Activated CD8-positive, alpha-beta memory T cell treated with anti-CD3 and anti-CD28 coated beads, Interleukin-2, amount 10 ng/mL, durations not matched to agents 7 days and 5 days (primary cell): Measurements from ENCODE around the gene KRTAP9-9. TPM values are rescaled to one million over a fixed set of nuclear protein-coding genes. Genes with fewer than 3 reads are reported as not detected.
"Not testable (repeated sequence)": the region's sequence is repeated elsewhere in the genome, so short reads cannot be mapped to it uniquely, and the experiment has no call there.

Source experiments
- ATAC-seq: fragments of 150-1000 bp; cut with Tn5 transposase; one replicate; pipeline ENCODE4 v1.10.0; 2021; ENCODE audit warnings: moderate library complexity
- CTCF ChIA-PET: fragments of 350-600 bp; sonication (Branson Sonifier 250); formaldehyde crosslinking; loops from one replicate; lab custom pipeline; 2021; ENCODE audit warnings: antibody characterized with exemption; lab: Charles Lee
- DNase-seq: peaks from one replicate; pipeline ENCODE4 v3.0.0-alpha.2; 2020
- H3K27ac Mint-ChIP-seq: one replicate; pipeline ENCODE4 v1.8.0; 2021; ENCODE audit warnings: mild to moderate bottlenecking, mixed read lengths
- H3K27me3 Mint-ChIP-seq: one replicate; pipeline ENCODE4 v1.8.0; 2021; ENCODE audit warnings: mixed read lengths
- H3K36me3 Mint-ChIP-seq: one replicate; pipeline ENCODE4 v1.8.0; 2021; ENCODE audit warnings: mild to moderate bottlenecking, mixed read lengths
- H3K4me1 Mint-ChIP-seq: one replicate; pipeline ENCODE4 v1.8.0; 2021; ENCODE audit warnings: mixed read lengths
- H3K4me3 Mint-ChIP-seq: one replicate; pipeline ENCODE4 v1.8.0; 2021; ENCODE audit warnings: mild to moderate bottlenecking, moderate library complexity, mixed read lengths
- H3K9me3 Mint-ChIP-seq: one replicate; pipeline ENCODE4 v1.8.0; 2022; ENCODE audit warnings: low read depth, mixed read lengths
- total RNA-seq, 2 experiments: library from RNA; stranded (reverse); gene quantifications; one replicate each; pipeline ENCODE4 v1.2.3, GENCODE V29; 2021

KRTAP9-9 gene
- not detected for total RNA-seq

DNA sequence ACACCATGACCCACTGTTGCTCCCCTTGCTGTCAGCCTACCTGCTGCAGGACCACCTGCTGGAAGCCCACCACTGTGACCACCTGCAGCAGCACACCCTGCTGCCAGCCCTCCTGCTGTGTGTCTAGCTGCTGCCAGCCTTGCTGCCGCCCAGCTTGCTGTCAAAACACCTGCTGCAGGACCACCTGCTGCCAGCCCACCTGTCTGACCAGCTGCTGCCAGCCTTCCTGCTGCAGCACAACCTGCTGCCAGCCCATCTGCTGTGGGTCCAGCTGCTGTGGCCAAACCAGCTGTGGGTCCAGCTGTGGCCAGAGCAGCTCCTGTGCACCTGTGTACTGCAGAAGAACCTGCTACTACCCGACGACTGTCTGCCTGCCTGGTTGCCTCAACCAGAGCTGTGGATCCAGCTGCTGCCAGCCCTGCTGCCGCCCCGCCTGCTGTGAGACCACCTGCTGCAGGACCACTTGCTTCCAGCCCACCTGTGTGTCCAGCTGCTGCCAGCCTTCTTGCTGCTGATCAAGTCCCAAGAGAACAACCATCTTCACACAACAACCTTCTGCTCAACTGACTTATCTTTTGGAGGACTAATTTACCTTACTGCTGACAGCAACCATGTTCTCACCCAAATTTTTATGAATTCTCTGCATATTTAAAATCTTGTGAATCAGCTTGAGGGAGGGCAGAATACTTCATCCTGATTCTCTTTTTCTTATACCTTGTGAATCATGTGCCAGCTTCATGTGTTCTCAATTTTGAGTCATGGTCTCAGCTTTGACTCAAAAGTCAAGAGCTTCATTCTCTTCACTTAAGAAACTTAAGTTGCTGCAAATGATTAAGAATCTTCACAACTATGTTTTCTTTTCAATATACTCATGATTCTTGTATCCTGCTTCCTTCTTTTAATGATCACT is at the start of gene KRTAP9-9:
TSS of gene KRTAP9-9 (plus strand) at position 4 of the 910 bp plus-strand sequence.
- H3K4me3 Mint-ChIP-seq, DNase-seq, H3K9me3 Mint-ChIP-seq, H3K36me3 Mint-ChIP-seq, CTCF ChIA-PET, ATAC-seq, H3K4me1 Mint-ChIP-seq, H3K27ac Mint-ChIP-seq: not testable (repeated sequence)
- H3K27me3 Mint-ChIP-seq: peaks cover 66% of the 10 kb centered on the region

DNA sequence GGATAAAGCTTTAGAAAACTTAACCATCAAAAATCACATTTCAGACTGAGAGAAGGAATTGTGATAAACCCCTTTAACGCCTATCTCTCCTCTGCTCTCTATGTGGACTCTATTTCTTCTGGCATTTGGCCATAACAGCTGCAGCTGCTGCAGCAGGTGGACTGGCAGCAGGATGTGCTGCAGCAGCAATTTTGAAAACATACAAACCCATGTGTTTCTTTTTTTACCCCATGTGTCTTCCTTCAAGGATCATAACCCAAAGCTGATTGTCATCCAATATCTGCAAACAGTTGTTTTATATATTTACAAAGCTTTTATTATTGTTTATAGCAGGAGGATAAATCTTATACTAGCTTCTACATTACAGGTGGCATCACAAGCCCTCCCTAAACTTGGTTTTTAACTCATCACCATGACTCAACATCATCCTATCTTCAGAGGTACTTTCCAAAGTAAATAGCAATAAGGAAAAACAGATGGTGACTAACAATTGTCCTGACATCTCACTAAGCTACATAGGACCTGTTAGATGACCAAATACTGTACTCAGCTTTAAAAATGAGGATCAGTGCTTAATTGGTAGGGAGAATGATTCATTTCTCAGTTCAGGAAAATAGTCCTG is 43.2 kb upstream of the KRTAP9-9 start:
- ATAC-seq (no peak), DNase-seq (no peak)
- Mint-ChIP-seq H3K4me1 (no peaks in the 10 kb centered on the region), H3K4me3 (no peak overlapping the region), H3K9me3 (no peaks in the 10 kb centered on the region), H3K27me3 (peaks cover 36% of the 10 kb centered on the region), H3K27ac (no peak overlapping the region), H3K36me3 (no peaks in the 10 kb centered on the region)
- CTCF ChIA-PET: interaction anchor here (0.8 to 1.3 kb wide), 2 partner anchors 9 to 110 kb away, joined by 3 read pairs; no protein-coding TSS in a partner anchor

DNA sequence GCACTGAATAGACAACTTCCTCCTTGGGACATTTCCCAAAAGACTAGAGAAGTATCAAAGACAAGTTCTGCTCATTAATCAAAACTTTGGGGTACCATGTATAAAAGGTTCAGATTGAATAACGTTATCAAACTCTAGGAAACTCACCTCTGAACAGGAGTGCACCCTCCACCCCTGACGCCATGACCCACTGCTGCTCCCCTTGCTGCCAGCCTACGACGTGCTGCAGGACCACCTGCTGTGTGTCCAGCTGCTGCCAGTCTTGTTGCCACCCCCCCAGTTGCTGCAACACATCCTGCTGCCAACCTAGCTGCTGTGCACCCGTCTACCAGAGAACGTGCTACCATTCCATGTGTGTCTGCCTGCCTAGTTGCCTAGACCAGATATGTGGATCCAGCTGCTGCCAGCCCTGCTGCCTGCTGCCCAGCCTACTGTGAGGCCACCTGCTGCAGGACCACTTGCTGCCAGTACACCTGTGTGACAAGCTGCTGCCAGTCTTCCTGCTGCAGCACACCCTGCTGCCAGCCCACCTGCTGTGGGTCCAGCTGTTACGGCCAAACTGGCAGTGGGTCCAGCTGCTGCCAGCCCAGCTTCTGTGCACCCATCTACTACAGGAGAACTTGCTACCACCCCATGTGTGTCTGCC is 42.5 kb upstream of the KRTAP9-9 start:
- Mint-ChIP-seq H3K9me3 (no peaks in the 10 kb centered on the region), H3K4me1 (no peaks in the 10 kb centered on the region), H3K27ac (no peak overlapping the region), H3K4me3 (no peak overlapping the region), H3K36me3 (no peaks in the 10 kb centered on the region), H3K27me3 (peaks cover 40% of the 10 kb centered on the region)
- CTCF ChIA-PET: interaction anchor here (1.3 kb wide), 1 partner anchor 110 kb away, joined by 3 read pairs; no protein-coding TSS in a partner anchor
- DNase-seq (no peak), ATAC-seq (no peak)

DNA sequence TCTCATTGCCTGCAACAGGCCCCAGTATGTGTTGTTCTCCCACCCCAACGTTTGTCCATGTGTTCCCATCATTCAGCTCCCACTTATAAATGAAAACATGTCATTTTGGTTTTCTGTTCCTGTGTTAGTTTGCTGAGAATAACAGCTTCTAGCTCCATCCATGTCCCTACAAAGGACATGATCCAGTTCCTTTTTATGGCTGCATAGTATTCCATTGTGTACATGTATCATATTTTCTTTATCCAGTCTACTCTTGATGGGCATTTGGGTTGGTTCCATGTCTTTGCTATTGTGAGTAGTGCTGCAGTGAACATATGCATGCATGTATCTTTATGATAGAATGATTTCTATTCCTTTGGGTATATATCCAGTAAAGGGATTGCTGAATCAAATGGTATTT is 39.5 kb upstream of the KRTAP9-9 start:
- no peaks in the 10 kb centered on the region for H3K9me3 Mint-ChIP-seq
- no peak overlapping the region for H3K27ac Mint-ChIP-seq
- no peak overlapping the region for H3K4me3 Mint-ChIP-seq
- no peaks in the 10 kb centered on the region for H3K36me3 Mint-ChIP-seq
- CTCF ChIA-PET: no interaction called here
- no peaks in the 10 kb centered on the region for H3K4me1 Mint-ChIP-seq
- ATAC-seq: no peak
- no peak for DNase-seq
- H3K27me3 Mint-ChIP-seq: peaks cover 24% of the 10 kb centered on the region

DNA sequence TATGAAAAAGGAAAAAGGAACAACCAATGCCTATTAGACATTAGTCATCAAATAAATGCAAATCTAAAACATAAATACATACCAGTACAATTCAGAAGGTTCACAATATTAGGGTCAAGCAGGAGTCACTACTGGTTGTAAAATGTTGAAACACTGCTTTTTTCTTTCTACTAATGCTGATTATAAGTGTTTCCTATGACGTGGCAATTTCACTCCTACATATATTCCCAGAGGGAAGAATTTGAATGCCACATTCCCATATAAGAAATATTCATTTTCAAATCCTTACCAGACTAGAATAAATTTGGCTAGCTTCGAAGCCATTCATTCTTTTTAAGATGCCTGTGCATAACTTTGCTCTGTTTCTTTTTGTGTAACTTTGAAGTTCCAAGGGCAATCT is 31.4 kb upstream of the KRTAP9-9 start:
- Mint-ChIP-seq H3K4me1 (no peaks in the 10 kb centered on the region), H3K27ac (no peak overlapping the region), H3K9me3 (no peaks in the 10 kb centered on the region), H3K36me3 (no peaks in the 10 kb centered on the region), H3K27me3 (peaks cover 25% of the 10 kb centered on the region), H3K4me3 (no peak overlapping the region)
- ATAC-seq: no peak
- no peak for DNase-seq
- CTCF ChIA-PET: no interaction called here

DNA sequence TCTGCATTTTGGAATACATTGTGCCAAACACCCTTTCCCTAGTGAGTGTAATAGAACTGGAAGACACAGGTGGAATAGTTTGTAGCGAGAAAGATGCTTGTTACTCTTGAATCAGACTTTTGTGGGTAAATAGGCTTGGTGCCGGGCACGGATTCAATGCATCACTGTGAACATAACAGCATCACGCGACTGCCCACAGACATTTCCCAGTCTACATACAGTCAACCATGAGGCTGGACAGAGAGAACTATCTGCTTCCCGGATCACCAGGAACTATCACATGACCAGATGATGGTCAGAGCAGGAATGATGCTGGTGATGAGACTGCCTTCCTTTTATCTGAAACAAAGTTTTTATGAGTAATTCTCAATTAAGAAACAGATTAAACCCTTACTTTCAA is 29.1 kb upstream of the KRTAP9-9 start:
- H3K36me3 Mint-ChIP-seq: no peaks in the 10 kb centered on the region
- H3K4me3 Mint-ChIP-seq: no peak overlapping the region
- no peaks in the 10 kb centered on the region for H3K9me3 Mint-ChIP-seq
- no peak overlapping the region for H3K27ac Mint-ChIP-seq
- ATAC-seq: no peak
- no peaks in the 10 kb centered on the region for H3K4me1 Mint-ChIP-seq
- H3K27me3 Mint-ChIP-seq: peaks cover 20% of the 10 kb centered on the region
- no peak for DNase-seq
- CTCF ChIA-PET: no interaction called here

DNA sequence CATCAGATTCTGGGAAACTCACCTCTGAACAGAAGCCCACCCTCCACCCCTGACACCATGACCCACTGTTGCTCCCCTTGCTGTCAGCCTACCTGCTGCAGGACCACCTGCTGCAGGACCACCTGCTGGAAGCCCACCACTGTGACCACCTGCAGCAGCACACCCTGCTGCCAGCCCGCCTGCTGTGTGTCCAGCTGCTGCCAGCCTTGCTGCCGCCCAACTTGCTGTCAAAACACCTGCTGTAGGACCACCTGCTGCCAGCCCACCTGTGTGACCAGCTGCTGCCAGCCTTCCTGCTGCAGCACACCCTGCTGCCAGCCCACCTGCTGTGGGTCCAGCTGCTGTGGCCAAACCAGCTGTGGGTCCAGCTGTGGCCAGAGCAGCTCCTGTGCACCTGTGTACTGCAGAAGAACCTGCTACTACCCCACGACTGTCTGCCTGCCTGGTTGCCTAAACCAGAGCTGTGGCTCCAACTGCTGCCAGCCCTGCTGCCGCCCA is 28.5 kb upstream of the KRTAP9-9 start, which contains the start of gene KRTAP9-2:
TSS of gene KRTAP9-2 (plus strand) at position 51 of the 498 bp plus-strand sequence. CDS start at position 58, 7 bp downstream.
- peaks cover 20% of the 10 kb centered on the region for H3K27me3 Mint-ChIP-seq
- H3K4me3 Mint-ChIP-seq, H3K4me1 Mint-ChIP-seq, H3K27ac Mint-ChIP-seq, H3K9me3 Mint-ChIP-seq, H3K36me3 Mint-ChIP-seq, DNase-seq, ATAC-seq, CTCF ChIA-PET: not testable (repeated sequence)

DNA sequence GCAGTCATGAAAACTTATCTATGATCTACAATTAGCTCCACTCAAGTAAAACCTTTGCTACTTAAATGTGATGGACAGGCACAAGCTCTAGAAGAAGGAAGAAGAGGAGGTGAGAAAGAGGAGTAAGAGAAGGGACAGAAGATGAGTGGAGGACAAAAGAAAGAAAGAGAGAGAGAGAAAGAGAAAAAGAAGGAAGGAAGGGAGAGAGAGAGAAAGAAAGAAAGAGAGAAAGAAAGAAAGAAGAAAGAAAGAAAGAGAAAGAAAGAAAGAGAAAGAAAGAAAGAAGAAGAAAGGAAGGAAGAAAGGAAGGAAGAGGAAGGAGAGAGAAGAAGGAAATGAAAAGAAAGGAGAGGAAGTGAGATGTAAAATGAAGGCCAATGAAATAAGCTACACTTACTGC is 25.1 kb upstream of the KRTAP9-9 start:
- no peaks in the 10 kb centered on the region for H3K9me3 Mint-ChIP-seq
- CTCF ChIA-PET: no interaction called here

DNA sequence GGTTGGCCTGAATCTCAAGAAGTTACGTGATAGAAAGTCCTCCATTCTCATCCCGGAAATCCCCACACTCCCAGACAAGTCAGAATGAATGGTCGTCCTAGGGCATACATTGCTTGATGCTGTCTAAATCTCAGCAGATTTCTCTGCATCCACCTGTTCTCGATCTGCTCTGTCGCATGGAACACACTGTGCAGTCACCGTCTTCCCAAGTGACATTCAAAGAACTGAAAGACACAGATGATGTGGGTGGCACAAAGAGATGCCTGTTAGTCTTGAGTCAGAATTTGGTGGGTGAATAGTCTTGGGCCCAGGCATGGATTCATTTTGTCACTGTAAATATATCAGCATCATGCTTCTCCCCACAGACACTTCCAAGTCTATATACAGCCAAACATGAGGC is 23.5 kb upstream of the KRTAP9-9 start:
- Mint-ChIP-seq H3K4me1 (no peaks in the 10 kb centered on the region), H3K27me3 (peaks cover 34% of the 10 kb centered on the region), H3K9me3 (no peaks in the 10 kb centered on the region), H3K4me3 (no peak overlapping the region), H3K27ac (no peak overlapping the region), H3K36me3 (no peaks in the 10 kb centered on the region)
- CTCF ChIA-PET: no interaction called here
- DNase-seq (no peak), ATAC-seq (no peak)

More for the DNA sequence above, 25.1 kb upstream of the KRTAP9-9 start:
- peaks cover 29% of the 10 kb centered on the region for H3K27me3 Mint-ChIP-seq
- ATAC-seq (no peak), DNase-seq (no peak)
- H3K4me1 Mint-ChIP-seq: no peaks in the 10 kb centered on the region
- H3K36me3 Mint-ChIP-seq: no peaks in the 10 kb centered on the region
- no peak overlapping the region for H3K4me3 Mint-ChIP-seq
- no peak overlapping the region for H3K27ac Mint-ChIP-seq

DNA sequence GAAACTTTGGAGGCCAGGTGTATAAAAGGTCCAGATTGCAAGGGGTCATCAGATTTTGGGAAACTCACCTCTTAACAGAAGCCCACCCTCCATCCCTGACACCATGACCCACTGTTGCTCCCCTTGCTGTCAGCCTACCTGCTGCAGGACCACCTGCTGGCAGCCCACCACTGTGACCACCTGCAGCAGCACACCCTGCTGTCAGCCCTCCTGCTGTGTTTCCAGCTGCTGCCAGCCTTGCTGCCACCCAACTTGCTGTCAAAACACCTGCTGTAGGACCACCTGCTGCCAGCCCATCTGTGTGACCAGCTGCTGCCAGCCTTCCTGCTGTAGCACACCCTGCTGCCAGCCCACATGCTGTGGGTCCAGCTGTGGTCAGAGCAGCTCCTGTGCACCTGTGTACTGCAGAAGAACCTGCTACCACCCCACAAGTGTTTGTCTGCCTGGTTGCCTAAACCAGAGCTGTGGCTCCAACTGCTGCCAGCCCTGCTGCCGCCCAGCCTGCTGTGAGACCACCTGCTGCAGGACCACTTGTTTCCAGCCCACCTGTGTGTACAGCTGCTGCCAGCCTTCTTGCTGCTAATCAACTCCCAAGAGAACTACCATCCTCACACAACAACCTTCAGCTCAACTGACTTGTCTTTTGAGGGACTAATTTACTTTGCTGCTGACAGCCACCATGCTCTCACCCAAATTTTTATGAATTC is 22.6 kb upstream of the KRTAP9-9 start, which contains the start of gene KRTAP9-3:
TSS of gene KRTAP9-3 (plus strand) at position 51 of the 707 bp plus-strand sequence. CDS start at position 104, 53 bp downstream.
- H3K4me3 Mint-ChIP-seq, H3K9me3 Mint-ChIP-seq, H3K4me1 Mint-ChIP-seq, H3K36me3 Mint-ChIP-seq, CTCF ChIA-PET, DNase-seq, H3K27ac Mint-ChIP-seq, ATAC-seq: not testable (repeated sequence)
- peaks cover 34% of the 10 kb centered on the region for H3K27me3 Mint-ChIP-seq

DNA sequence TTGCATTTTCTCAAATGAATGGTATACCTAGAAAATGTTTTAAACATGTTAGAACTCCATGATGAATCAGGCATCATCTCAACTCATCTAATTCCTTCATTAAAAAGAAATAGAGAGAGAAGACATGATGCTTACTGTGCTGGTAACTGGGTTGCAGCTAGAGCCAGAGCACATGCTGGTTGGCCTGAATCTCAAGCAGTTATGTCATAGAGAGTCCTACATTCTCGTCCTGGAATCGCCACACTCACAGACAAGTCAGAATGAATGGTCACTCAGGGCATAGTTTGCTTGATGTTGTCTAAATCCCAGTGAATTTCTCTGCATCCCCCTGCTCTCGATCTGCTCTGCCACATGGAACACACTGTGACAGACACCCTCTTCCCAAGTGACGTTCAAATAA is 18.1 kb upstream of the KRTAP9-9 start:
- H3K4me3 Mint-ChIP-seq, H3K36me3 Mint-ChIP-seq, H3K4me1 Mint-ChIP-seq, DNase-seq, ATAC-seq, H3K27ac Mint-ChIP-seq, CTCF ChIA-PET, H3K9me3 Mint-ChIP-seq: not testable (repeated sequence)
- peaks cover 42% of the 10 kb centered on the region for H3K27me3 Mint-ChIP-seq

DNA sequence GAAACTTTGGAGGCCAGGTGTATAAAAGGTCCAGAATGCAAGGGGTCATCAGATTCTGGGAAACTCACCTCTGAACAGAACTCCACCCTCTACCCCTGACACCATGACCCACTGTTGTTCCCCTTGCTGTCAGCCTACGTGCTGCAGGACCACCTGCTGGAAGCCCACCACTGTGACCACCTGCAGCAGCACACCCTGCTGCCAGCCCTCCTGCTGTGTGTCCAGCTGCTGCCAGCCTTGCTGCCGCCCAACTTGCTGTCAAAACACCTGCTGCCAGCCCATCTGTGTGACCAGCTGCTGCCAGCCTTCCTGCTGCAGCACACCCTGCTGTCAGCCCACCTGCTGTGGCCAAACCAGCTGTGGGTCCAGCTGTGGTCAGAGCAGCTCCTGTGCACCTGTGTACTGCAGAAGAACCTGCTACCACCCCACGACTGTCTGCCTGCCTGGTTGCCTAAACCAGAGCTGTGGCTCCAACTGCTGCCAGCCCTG is 17.2 kb upstream of the KRTAP9-9 start, which contains the start of gene KRTAP9-8:
TSS of gene KRTAP9-8 (plus strand) at position 51 of the 489 bp plus-strand sequence. CDS start at position 104, 53 bp downstream.
- H3K4me1 Mint-ChIP-seq, CTCF ChIA-PET, H3K9me3 Mint-ChIP-seq, DNase-seq, H3K36me3 Mint-ChIP-seq, ATAC-seq, H3K4me3 Mint-ChIP-seq, H3K27ac Mint-ChIP-seq: not testable (repeated sequence)
- H3K27me3 Mint-ChIP-seq: peaks cover 41% of the 10 kb centered on the region
